Kasumi-1 (cell line): ENCODE results near the gene CPNE6.
A peak's percentile ranks its signal among the peaks of the same experiment; 100 is the strongest.

Source experiments
- DNase-seq, 2 experiments: peaks; one replicate each; lab custom pipeline; 2025; lab: John Stamatoyannopoulos, UW

Gene CPNE6

GRCh38 chr14:24054646-24055045, 16.7 kb upstream of the CPNE6 start:
- DNase-seq: no peak

GRCh38 chr14:24055971-24056799, 15.2 kb upstream of the CPNE6 start:
- DNase-seq: no peak

- DNase-seq: no peak
These were observed 14.6 kb upstream of the CPNE6 start for GRCh38 chr14:24056800-24057184.

GRCh38 chr14:24057271-24057670, 14.1 kb upstream of the CPNE6 start:
- DNase-seq: no peak

- no peak for DNase-seq
These were observed 13.5 kb upstream of the CPNE6 start for GRCh38 chr14:24057867-24058259.

- peak; percentile 77 to 82 for DNase-seq
These were observed 13.0 kb upstream of the CPNE6 start for GRCh38 chr14:24058260-24058950.

GRCh38 chr14:24058951-24059475, 12.3 kb upstream of the CPNE6 start:
- no peak for DNase-seq

GRCh38 chr14:24059841-24060388, 11.4 kb upstream of the CPNE6 start:
- DNase-seq: no peak

GRCh38 chr14:24060443-24060842, 10.9 kb upstream of the CPNE6 start:
- no peak for DNase-seq

GRCh38 chr14:24060984-24061913, 10.1 kb upstream of the CPNE6 start:
- no peak for DNase-seq

GRCh38 chr14:24062216-24062980, 9.0 kb upstream of the CPNE6 start:
- no peak for DNase-seq

- DNase-seq: no peak
These were observed 8.0 kb upstream of the CPNE6 start for GRCh38 chr14:24063263-24063836.

- no peak for DNase-seq
These were observed 7.1 kb upstream of the CPNE6 start for GRCh38 chr14:24064091-24064795.

GRCh38 chr14:24064856-24065255, 6.5 kb upstream of the CPNE6 start:
- no peak for DNase-seq

- no peak for DNase-seq
These were observed 6.0 kb upstream of the CPNE6 start for GRCh38 chr14:24065408-24065807.

- DNase-seq: no peak
These were observed 4.7 kb upstream of the CPNE6 start for GRCh38 chr14:24066496-24067132.

GRCh38 chr14:24067133-24068082, 4.0 kb upstream of the CPNE6 start:
- DNase-seq: no peak

- DNase-seq: no peak
These were observed 2.5 kb upstream of the CPNE6 start for GRCh38 chr14:24068711-24069410.
